ENCODE measurements around the gene TBC1D22A. TPM values are rescaled to one million over a fixed set of nuclear protein-coding genes. Genes with fewer than 3 reads are reported as not detected.

Gene TBC1D22A
- total and polyA plus RNA-seq, 8 donors: 13.3 to 53.1 (median 21.5) TPM

GRCh38 chr22:46946383-46946962 is 184.0 kb downstream of the TBC1D22A start:
- DNase-seq: no peak
- Histone ChIP-seq H3K4me3 (no peak overlapping the region), H3K36me3 (peaks cover 0 to 37% (median 22%) of the 10 kb centered on the region in 4 donors), H3K27me3 (no peaks in the 10 kb centered on the region), H3K4me1 (no peaks in the 10 kb centered on the region), H3K27ac (no peak overlapping the region), H3K9me3 (no peaks in the 10 kb centered on the region)
- TF ChIP-seq CTCF (IDR thresholded peaks at IDR 0.05): no peak
- no peak for TF ChIP-seq EP300 (IDR thresholded peaks at IDR 0.05)
- no peak for TF ChIP-seq POLR2A (IDR thresholded peaks at IDR 0.05)
- no peak for TF ChIP-seq POLR2AphosphoS5 (IDR thresholded peaks at IDR 0.05)
- 94 to 98% (median 98%) methylated on average over 6 to 7 of the region's 7 CpGs for WGBS, 5 donors
- intact Hi-C loops (cut with DNase I; ENCODE audit: low total_unique reads): no loop called here

DNA sequence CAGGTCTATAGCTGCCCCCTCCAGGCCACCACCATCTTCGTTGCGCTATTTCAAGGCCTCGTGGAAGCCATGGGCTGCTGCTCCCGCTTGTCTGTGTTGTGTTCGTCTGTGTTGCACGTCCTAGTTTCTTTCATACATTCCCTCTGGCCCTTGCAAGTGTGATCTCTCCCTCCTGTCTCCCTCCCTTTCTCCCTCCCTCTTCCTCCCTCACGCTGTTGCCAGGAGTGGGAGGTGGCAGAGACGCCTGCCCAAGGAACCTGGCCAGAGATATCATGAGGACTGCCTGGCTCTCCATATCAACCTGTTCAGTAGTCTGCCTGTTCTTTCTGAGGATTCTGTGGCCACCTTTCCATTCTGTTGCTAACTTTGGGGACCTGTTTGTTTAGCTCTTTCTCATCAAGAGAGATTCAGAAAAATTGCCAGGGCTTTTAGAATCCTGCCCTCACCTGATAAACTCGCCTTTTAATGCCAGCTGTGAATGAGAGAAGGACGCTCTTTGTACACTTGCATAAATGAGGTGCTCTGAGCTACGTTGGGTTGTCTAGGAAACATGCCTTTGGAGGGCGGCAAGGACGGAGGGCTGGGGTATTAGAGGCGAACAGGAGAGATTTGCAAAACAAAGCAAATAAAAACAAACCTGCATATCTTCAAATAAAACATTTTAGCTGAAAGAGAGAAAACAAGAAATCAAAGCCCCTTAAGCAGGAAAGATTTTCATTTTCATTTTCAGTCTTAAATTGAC is 185.2 kb downstream of the TBC1D22A start:
- intact Hi-C loops (cut with DNase I; ENCODE audit: low total_unique reads): no loop called here
- no peak overlapping the region for H3K27ac ChIP-seq
- 72 to 84% (median 77%) methylated on average over 14 of the region's 14 CpGs for WGBS, 5 donors
- no peaks in the 10 kb centered on the region for H3K27me3 ChIP-seq
- H3K4me3 ChIP-seq: no peak overlapping the region
- no peaks in the 10 kb centered on the region for H3K4me1 ChIP-seq
- DNase-seq: no peak
- TF ChIP-seq POLR2A (IDR thresholded peaks at IDR 0.05) (no peak), EP300 (IDR thresholded peaks at IDR 0.05) (no peak), CTCF (IDR thresholded peaks at IDR 0.05) (no peak), POLR2AphosphoS5 (IDR thresholded peaks at IDR 0.05) (no peak)
- no peaks in the 10 kb centered on the region for H3K9me3 ChIP-seq
- peaks cover 0 to 49% (median 26%) of the 10 kb centered on the region in 4 donors for H3K36me3 ChIP-seq

- Histone ChIP-seq H3K9me3 (no peaks in the 10 kb centered on the region), H3K4me1 (no peaks in the 10 kb centered on the region), H3K27ac (no peak overlapping the region), H3K27me3 (no peaks in the 10 kb centered on the region), H3K4me3 (no peak overlapping the region), H3K36me3 (peaks cover 0 to 45% (median 23%) of the 10 kb centered on the region in 4 donors)
- intact Hi-C loops (cut with DNase I; ENCODE audit: low total_unique reads): no loop called here
- no peak for DNase-seq
- TF ChIP-seq POLR2A (IDR thresholded peaks at IDR 0.05) (no peak), EP300 (IDR thresholded peaks at IDR 0.05) (no peak), POLR2AphosphoS5 (IDR thresholded peaks at IDR 0.05) (no peak), CTCF (IDR thresholded peaks at IDR 0.05) (no peak)
- WGBS, 5 donors: 94 to 96% (median 95%) methylated on average over 16 of the region's 16 CpGs
Measured at GRCh38 chr22:46948411-46949144, 186.1 kb downstream of the TBC1D22A start.

DNA sequence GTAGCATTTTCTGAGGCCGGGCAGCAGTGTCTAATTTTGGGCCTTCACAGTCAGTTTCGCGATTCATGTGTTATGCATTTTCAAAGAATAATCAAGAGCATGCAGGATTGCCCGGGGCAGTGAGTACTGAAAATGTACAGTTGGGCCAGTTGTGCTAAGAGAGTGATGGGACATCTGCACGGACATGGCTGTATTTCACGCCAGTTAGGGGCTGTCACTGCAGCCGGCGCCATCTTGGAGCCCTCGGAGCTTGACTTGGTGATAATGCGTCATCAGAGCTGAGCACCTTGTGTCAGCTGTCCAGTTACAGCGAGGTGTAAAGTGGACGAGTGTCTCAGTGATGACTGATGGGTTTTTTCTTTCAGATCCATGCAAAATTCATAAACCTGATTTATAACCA is 188.9 kb downstream of the TBC1D22A start:
- 90 to 97% (median 94%) methylated on average over 12 of the region's 12 CpGs for whole genome bisulfite sequencing, 5 donors
- Histone ChIP-seq H3K9me3 (no peaks in the 10 kb centered on the region), H3K36me3 (peaks cover 0 to 40% (median 21%) of the 10 kb centered on the region in 4 donors), H3K4me1 (no peaks in the 10 kb centered on the region), H3K27me3 (no peaks in the 10 kb centered on the region), H3K4me3 (no peak overlapping the region), H3K27ac (no peak overlapping the region)
- TF ChIP-seq CTCF (IDR thresholded peaks at IDR 0.05): no peak
- TF ChIP-seq EP300 (IDR thresholded peaks at IDR 0.05): no peak
- TF ChIP-seq POLR2A (IDR thresholded peaks at IDR 0.05): no peak
- no peak for TF ChIP-seq POLR2AphosphoS5 (IDR thresholded peaks at IDR 0.05)
- intact Hi-C loops (cut with DNase I; ENCODE audit: low total_unique reads): no loop called here
- DNase-seq: peak in 1 of 2 donors; percentile 18
